ENCODE measurements around the gene ZIC1. TPM values are rescaled to one million over a fixed set of nuclear protein-coding genes. Genes with fewer than 3 reads are reported as not detected.

Gene ZIC1
- total and polyA plus RNA-seq, 4 donors: under 0.01 to 0.10 TPM; not detected in 2

- TF ChIP-seq CTCF (IDR thresholded peaks at IDR 0.05; ENCODE audit: control extremely low read depth, extremely low read depth): no peak
- Histone ChIP-seq H3K27ac (ENCODE audit: low read depth in 1 of 2, low read length in 1 of 2) (no peak overlapping the region), H3K4me1 (ENCODE audit: control insufficient read depth in 5 of 5, insufficient read depth in 5 of 5, low read length in 5 of 5) (peaks cover 0 to 12% (median 3%) of the 10 kb centered on the region in 5 donors), H3K9me3 (ENCODE audit: control insufficient read depth in 4 of 4, insufficient read depth in 3 of 4, low read length in 3 of 4) (peaks cover 0 to 36% (median 0%) of the 10 kb centered on the region in 4 donors), H3K36me3 (ENCODE audit: control insufficient read depth in 4 of 4, insufficient read depth in 4 of 4, low read length in 4 of 4) (no peaks in the 10 kb centered on the region), H3K9ac (ENCODE audit: insufficient read depth in 1 of 2, low read length in 2 of 2) (no peak overlapping the region), H3K27me3 (ENCODE audit: control insufficient read depth in 3 of 3, insufficient read depth in 3 of 3, low read length in 2 of 3) (peaks cover 20 to 100% (median 98%) of the 10 kb centered on the region in 3 donors), H3K4me3 (no peak overlapping the region)
- WGBS, 2 donors: 4 to 9% methylated on average over 36 of the region's 36 CpGs
- DNase-seq (peak in 1 of 3 donors; percentile 17), ATAC-seq (ENCODE audit: insufficient read depth, low FRiP score) (no peak)
Measured at GRCh38 chr3:147387885-147388699, 21.1 kb upstream of the ZIC1 start.

- Histone ChIP-seq H3K36me3 (ENCODE audit: control insufficient read depth in 4 of 4, insufficient read depth in 4 of 4, low read length in 4 of 4) (no peaks in the 10 kb centered on the region), H3K4me1 (ENCODE audit: control insufficient read depth in 5 of 5, insufficient read depth in 5 of 5, low read length in 5 of 5) (peaks cover 0 to 18% (median 3%) of the 10 kb centered on the region in 5 donors), H3K9ac (ENCODE audit: insufficient read depth in 1 of 2, low read length in 2 of 2) (no peak overlapping the region), H3K27ac (ENCODE audit: low read depth in 1 of 2, low read length in 1 of 2) (no peak overlapping the region), H3K27me3 (ENCODE audit: control insufficient read depth in 3 of 3, insufficient read depth in 3 of 3, low read length in 2 of 3) (peaks cover 20 to 100% (median 96%) of the 10 kb centered on the region in 3 donors), H3K4me3 (no peak overlapping the region), H3K9me3 (ENCODE audit: control insufficient read depth in 4 of 4, insufficient read depth in 3 of 4, low read length in 3 of 4) (peaks cover 0 to 34% (median 0%) of the 10 kb centered on the region in 4 donors)
- 10 to 13% methylated on average over 25 of the region's 25 CpGs for WGBS, 2 donors
- peak in 1 of 3 donors; percentile 13 for DNase-seq
- ATAC-seq (ENCODE audit: insufficient read depth, low FRiP score): no peak
- TF ChIP-seq CTCF (IDR thresholded peaks at IDR 0.05; ENCODE audit: control extremely low read depth, extremely low read depth): no peak
Measured at GRCh38 chr3:147388700-147389580, 20.2 kb upstream of the ZIC1 start.

GRCh38 chr3:147389717-147390116 is 19.4 kb upstream of the ZIC1 start:
- H3K9me3 ChIP-seq (ENCODE audit: control insufficient read depth in 4 of 4, insufficient read depth in 3 of 4, low read length in 3 of 4): peaks cover 0 to 38% (median 0%) of the 10 kb centered on the region in 4 donors
- 3 to 8% methylated on average over 12 of the region's 12 CpGs for WGBS, 2 donors
- ATAC-seq (ENCODE audit: insufficient read depth, low FRiP score) (no peak), DNase-seq (peak in 1 of 3 donors; percentile 13)
- H3K4me1 ChIP-seq (ENCODE audit: control insufficient read depth in 5 of 5, insufficient read depth in 5 of 5, low read length in 5 of 5): peaks cover 0 to 20% (median 3%) of the 10 kb centered on the region in 5 donors
- H3K4me3 ChIP-seq: no peak overlapping the region
- H3K27me3 ChIP-seq (ENCODE audit: control insufficient read depth in 3 of 3, insufficient read depth in 3 of 3, low read length in 2 of 3): peaks cover 20 to 100% (median 96%) of the 10 kb centered on the region in 3 donors
- no peak overlapping the region for H3K9ac ChIP-seq (ENCODE audit: insufficient read depth in 1 of 2, low read length in 2 of 2)
- TF ChIP-seq CTCF (IDR thresholded peaks at IDR 0.05; ENCODE audit: control extremely low read depth, extremely low read depth): no peak
- H3K27ac ChIP-seq (ENCODE audit: low read depth in 1 of 2, low read length in 1 of 2): no peak overlapping the region
- H3K36me3 ChIP-seq (ENCODE audit: control insufficient read depth in 4 of 4, insufficient read depth in 4 of 4, low read length in 4 of 4): no peaks in the 10 kb centered on the region

Data from lung (tissue), 12 donors.